Renal pelvis (tissue), 4 donors: ENCODE measurements around the gene MRGPRD. TPM values are rescaled to one million over a fixed set of nuclear protein-coding genes. Genes with fewer than 3 reads are reported as not detected.
"Not testable (repeated sequence)": the region's sequence is repeated elsewhere in the genome, so short reads cannot be mapped to it uniquely, and the experiment has no call there.

ENCODE experiments used
- DNase-seq: peaks from one replicate; pipeline ENCODE4 v3.0.0-alpha.2; 2013
- polyA plus RNA-seq, 3 donors: library from polyadenylated mRNA; unstranded; fragments of 120-200 nt; gene quantifications; one replicate each; pipeline ENCODE4 v1.2.1, GENCODE V29; 2013; ENCODE audit not compliant: insufficient read length in 3 of 3

Gene MRGPRD
- polyA plus RNA-seq, 3 donors = not detected

DNA sequence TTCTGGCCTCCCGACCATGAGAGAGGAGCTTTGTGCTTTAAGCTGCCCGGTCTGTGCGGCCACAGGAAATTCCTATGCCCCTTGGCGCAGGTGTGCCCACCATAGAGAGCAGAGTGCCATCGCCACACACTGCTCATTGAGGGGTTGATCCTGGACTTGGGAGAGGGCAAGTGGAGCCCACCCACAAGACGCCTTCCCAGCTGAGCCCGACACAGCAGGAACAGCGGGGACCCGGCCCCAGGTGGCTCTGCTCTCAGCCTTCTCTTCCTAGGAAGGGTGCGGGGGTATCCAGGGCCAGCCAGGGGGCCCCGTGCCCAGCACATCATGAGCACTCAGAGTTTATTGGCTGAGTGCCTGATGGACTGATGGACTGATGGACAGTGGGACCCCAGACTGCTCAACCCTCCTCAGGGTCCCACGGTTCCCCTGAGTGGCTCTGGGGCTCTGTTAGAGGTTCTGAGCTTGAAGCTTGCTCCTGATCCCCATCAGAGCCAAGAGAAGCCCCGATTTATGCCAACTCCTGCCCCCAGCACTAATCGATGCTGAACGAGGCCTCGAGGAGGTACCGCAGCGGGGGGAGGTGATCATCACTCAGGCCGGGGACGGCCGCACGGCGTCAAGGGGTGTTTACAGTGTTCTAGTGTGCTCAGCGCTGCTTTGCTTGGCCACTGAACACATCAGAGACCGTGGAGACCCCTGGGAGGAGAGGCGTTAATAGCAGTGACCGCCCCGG, 13.5 kb upstream of the MRGPRD start:
- no peak for DNase-seq

DNA sequence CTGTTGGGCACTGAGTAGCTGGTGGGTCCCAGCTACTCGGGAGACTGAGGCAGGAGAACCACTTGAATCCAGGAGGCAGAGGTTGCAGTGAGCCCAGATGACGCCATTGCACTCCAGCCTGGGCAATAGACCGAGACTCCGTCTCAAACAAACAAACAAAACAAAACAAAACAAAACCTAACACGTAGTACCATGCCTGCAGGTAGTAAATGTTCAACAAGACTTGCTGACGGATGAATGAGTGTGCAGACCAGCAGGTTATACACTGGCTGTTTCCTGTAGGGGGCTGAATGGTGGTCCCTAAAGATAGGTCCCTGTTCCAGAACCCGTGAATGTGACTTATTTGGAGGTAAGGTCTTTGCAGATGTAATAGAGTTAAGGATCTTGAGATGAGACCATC, 12.8 kb upstream of the MRGPRD start:
- no peak for DNase-seq

DNA sequence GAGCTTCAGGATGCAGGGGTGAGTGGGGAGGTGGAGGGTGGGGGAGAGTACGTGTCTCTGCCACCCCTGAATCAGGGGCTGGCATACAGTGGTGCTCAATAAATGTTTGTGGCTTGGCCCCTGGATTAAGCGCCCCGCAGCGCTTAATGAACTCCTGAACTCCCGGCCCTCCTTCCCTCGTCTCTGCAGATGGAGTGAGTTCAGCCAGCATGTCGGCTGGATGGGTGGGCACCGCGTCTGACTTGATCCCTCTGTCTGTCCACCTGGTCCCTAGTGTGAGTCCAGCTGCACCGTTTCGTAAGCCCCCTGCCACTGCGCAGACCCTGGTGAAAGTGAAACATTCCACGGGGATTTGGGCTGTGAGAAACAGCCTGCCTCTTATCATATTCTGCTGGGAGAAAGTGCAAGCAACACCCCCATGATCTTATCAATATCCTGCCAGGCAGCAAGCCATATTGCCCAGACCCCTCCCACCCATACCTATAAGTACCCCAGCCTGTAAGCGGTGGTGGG, 12.0 kb upstream of the MRGPRD start:
- no peak for DNase-seq

DNA sequence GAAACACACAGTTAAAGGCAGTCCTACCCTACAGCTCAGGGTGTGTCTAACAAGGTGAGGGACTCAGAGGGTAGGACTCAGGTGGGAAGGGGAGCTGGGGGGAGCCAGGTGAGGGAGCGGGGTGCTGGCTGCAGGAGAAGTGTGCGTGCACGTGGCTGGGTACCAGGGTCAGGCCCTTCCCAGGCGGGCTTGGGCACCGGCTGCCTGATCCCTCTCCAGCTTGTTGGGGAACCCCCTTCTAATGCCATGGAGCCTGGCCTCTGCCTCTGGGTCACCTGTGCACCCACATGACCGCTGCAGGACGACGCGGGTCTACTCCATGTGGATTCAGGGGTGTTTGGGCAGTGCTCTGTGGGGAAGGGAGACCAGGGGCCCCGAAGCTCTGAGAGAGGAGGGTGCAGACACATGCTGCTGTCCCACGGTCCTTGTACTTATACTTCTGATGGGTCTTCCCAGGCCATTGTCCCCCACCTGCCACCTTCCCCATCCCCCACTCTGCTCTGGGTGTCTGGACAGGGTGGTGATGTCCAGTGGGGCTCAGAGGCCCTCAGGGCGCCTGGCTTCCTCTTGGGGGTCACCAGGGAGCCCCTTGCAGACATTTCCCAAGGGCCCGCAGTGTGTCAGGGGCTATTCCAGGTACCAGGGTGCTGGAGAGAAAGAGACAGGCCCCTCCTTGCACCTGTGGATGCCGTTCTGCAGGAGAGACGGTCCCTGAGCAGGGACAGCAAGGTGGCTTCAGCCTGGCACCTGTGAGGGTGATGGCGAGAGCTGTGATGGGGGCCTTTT, 10.4 kb upstream of the MRGPRD start:
- DNase-seq = no peak

DNA sequence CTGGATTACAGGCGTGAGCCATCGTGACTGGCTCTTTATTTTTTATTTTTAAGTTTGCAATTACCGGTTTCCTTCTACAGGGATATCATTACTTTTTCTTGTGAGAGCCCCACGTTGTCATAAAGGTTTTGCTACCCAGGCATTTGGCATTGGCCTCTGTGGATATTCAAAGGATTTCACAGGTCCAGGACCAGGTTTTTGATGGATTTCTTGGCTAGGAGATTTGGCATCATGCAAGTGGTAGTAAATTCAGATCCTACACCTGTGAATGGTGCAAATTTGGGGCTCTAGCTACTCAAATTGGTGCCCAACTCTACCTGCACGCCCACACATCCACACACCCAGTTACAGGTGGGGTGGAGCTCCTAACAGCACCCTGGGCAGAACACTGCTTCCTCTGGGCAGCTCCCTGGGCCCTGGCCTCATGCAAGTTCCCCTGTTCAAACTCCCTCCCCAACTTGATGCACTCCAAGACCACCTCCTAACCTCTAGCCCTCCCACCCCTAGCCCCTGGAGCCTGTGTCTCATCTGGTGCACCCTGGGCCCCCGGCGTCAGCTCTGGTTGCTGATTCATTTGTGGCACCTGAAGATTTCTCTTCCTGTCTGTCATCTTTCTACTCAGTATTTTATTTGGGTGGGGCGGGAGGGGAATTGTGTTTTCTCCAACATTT, 9.3 kb upstream of the MRGPRD start:
- no peak for DNase-seq

DNA sequence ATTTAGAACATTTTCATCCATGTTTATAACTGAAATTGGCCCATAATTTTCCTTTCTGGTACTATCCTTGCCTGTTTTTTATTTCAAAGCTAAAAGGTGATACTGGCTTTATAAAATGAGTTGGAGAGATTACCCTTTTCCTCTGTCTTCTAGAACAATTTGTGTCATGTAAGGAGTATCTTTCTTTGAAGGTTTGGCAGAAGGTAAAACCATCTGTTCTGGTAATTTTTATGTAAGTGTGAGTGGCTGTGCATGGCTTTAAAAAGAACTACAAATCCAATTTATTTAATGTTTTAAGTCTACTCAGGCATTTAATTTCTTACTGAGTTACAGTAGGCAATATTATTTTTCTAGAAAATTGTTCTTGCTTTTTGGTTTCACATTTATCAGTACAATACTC, 7.7 kb upstream of the MRGPRD start:
- DNase-seq = no peak

DNA sequence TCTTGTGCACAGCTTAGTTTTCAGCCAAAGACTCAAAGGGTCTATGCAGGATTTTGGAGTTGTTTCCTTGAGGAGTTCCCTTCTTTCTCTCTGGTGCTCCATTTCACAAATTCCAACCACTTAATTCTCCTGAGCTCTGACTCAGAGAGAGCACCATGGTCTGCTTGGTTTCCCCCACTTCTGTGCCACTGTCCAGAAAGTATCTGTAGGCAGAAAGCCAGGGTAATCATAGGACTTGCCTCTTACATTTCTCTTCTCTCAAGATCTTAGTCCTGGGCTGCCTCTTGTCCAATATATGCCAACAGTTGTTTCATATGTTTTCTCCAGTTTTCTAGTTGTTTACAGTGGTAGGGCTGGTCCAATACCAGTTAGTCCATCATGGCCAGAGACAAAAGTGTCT, 6.4 kb upstream of the MRGPRD start:
- DNase-seq = no peak

DNA sequence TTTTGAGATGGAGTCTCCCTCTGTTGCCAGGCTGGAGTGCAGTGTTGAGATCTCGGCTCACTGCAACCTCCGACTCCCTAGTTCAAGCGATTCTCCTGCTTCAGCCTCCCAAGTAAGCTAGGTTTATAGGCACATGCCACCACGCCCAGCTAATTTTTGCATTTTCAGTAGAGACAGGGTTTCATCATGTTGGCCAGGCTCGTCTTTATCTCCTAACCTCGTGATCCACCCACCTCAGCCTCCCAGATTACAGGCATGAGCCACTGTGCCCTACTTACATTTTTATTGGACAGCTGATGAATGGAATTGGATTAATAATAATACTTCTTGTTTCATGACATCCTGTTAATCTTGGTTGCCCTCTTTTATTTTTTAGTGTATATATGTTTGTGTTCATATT, 3.0 kb upstream of the MRGPRD start:
- no peak for DNase-seq

DNA sequence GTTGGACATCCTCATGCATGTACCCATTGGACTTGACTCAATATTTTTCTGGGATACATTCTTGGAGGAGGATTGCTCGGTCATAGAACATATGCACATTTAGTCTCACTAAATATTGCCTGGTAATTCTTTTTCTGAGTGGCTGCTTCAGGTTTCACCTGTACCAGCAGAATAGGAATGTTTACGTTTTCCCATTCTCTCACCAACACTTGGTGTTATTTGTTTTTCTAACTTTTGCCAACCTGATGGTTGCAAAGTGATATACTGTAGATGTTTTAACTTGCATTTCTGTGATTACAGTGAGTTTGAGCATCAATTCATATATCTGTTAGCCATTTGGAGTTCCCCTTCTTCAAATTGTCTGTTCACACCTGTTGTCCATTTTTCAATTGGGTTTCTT, 1.3 kb upstream of the MRGPRD start:
- DNase-seq = no peak

DNA sequence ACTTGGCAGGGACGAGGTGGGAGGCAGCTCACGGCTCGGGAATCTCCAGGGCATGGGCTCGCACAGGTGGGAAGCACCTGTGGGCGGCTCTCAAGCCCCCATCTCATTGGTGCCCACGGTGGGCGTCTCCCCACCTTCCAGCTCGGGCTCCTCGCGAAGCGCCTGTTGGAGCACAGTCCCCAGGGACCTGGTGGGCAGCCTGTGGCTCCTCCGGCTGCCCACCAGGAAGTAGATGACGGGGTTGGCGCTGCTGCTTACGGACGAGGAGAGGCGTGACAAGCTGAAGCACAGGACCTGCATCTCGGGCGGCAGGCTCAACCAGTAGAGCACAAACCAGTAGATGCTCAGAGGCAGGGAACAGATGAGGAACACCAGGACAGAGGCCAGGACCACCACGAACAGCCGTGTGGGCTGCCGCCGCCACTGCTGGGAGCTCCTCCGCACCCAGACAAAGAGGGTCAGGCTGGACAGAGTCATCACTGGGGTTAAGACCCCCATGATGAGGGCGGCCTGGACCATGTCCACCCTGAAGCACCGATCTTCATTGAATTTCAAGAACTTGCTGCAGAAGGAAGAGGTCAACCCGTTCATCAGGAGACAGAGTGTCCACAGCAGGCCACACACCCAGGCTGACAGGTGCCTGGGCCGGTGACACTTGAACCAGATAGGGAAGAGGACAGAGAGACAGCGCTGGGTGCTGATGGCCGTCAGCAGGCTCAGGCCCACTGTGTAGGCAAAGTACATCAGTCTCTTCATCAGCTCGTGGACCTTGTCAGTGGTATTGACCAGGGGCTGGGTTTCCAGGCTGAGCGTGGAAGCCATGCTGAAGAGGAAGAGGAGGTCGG, 633 bp downstream of the MRGPRD start:
- no peak for DNase-seq

DNA sequence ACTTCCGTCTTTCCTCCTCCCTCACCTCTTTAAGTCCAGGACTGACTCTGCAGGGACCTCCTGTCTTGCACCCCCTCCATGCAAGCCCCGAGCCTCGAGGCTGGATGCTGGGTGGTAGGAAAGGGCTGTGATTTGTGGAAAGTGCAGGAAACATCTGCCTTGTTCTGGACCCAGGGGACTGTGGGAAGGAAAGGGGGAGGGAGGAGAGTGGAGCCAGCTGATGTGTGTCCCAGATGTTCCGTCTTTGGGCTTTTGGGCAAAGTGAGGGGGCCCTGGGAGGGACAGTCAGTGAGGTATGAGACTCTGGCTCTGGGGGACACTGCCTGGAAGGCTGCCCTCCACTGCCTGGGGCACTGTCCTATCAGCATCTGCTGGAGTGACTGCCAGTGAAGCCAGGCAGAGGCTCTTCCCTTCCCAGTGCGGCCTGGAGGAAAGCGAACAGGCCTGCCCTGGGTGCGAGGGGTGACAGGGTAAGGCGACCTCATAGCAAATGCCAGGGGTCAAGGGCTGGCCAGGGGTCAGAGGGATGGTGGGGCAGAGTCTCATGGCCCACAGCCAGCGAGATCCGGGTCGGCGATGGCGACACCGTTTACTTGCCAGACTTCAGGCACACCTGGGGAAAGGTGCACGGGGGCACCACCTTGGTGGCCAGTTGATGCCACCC, 1.7 kb downstream of the MRGPRD start:
- no peak for DNase-seq

DNA sequence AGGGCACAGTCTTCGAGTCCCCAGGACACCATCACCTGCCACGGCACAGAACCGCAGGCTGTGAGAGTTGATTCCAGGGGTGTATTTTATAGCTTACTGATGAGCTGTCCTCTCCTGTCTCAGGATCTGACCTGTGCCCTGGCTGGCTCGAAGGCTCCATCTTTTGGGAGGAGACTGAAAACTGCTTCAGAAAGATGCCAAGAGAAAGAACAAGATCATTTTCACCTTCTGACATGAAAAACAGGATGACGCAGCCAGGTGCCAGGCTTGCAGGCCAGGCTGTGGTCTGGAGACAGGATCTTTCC, 2.2 kb downstream of the MRGPRD start:
- no peak for DNase-seq

DNA sequence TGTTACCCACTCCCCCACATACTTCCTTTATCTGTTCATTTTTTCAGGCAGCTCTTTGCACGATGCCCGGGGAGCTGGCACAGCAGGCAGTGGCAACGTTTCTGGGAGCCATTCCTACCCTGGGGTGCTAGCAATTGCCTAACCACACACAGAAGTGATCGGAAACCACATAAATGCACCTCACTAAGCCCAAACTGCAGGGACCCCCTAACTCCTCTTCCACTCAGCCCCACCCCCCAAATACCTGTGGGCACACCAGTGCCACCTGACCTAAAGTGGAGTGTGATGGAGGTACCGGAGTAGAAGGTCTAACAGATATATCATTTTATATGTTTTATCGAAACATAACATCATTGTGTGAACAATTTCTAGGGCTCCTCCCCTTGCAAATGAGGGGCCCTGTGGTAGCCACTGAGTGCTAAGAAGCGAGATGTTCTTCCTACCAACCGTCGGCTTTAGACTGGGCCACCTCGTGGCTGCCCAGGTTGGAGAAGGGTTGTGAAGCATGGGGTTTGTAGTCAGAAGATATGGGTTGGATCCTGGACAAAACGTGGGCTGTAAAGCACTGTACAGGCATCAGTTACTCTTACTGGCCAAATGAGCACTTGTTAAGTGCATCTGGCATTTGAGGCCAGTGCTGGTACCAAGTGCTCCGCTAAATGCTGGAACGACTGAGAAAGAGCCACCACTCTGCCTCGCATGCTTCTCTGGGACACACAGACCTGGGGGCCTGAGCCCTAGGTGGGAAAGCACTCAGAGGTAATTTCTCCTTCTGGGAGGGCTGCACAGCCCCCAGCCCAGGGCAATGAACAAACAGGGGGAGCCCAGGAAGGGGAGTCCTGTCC, 2.8 kb downstream of the MRGPRD start:
- DNase-seq = no peak

DNA sequence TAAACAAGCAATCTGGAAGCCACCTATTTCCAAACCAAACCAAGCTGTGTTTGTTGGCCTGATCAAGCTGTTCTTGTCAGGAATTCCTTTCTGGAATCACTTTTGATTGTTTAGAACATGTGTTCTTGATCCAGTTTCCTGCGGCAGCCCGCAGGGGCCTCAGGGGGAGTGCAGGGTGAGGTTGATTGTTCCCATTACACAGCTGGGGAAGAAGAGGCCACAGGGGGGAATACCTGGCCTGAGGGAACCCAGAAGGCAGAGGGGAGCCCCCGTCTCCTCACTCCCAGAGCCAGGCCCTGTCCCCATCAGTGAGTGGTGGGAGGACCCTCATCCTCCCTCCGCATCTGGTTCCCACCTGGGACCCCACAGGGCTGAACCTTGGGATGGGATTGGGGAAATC, 4.2 kb downstream of the MRGPRD start:
- DNase-seq = no peak

DNA sequence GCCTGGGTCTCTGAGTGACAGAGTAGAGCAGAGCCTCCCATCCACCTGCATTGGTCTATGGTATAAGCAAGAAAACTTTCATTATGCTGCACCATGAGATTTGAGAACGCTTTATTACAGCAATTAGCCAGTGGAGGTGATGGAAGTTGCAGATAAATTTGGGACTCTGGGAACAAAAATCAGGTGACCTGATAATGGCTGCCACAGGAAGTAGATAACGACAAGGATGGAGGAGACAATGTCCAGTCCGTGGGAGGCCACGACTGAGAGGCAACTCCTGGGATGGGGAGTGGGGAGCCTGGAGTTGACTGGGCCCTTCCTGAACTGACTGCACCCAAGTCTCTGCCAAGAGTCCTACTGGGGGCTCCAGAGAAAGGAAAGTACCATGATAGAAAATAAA, 4.7 kb downstream of the MRGPRD start:
- no peak for DNase-seq

DNA sequence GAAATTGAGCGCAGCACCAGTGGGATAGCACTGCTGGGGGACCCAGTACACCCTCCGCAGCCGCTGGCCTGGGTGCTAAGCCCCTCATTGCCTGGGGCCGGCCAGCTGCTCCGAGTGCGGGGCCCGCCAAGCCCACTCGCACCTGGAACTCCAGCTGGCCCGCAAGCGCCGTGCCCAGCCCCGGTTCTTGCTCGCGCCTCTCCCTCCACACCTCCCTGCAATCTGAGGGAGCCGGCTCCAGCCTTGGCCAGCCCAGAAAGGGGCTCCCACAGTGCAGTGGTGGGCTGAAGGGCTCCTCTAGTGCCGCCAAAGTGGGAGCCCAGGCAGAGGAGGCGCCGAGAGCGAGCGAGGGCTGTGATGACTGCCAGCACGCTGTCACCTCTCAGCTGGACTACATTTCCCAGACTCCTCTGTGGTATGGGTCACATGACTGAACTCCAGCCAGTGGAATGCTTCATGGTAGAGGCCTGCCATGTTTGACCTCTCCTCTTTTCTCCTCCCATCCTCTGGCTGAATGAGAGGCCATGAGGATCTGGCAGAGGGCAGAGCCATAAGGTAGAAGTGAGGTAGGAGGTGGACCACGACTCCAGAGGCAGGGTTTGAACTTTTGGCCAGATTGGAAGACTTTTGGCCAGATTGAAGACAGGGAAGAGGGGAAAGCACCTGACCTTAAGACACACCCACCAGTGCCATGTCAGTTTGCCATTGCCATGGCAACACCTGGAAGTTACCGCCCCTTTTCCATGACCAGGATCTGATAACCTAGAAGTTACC, 6.2 kb downstream of the MRGPRD start:
- no peak for DNase-seq

DNA sequence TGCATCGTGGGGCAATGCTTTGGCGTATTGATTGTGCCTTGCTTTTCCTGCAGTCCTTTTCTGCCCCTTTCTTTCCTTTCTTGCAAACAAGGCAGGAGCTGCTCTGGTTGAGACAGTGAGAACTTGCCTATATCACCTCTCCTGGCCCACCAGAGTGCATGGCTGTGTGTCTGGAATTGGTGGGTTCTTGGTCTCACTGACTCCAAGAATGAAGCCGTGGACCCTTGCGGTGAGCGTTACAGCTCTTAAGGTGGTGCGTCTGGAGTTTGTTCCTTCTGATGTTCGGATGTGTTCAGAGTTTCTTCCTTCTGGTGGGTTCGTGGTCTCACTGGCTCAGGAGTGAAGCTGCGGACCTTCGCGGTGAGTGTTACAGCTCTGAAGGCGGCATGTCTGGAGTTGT, 7.1 kb downstream of the MRGPRD start:
- DNase-seq = not testable (repeated sequence)

DNA sequence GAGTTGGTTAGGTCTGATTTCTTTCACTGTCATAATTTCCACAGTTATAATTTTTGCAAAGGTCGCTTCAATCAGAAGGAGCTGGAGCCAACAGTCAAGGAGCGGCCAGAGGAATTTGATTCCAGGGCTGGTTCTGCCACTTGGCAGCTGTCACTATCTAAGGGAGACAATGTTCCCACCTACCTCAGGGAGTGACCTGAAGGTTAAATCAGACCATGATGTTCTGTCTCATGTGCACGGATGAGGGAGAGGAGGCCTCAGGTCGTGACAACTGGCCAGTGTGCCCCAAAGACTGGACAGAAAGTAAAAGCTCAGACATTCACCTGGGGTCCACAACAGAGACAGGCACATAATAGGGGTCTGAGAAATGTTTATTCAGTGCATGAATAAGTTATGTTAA, 7.6 kb downstream of the MRGPRD start:
- DNase-seq = no peak

DNA sequence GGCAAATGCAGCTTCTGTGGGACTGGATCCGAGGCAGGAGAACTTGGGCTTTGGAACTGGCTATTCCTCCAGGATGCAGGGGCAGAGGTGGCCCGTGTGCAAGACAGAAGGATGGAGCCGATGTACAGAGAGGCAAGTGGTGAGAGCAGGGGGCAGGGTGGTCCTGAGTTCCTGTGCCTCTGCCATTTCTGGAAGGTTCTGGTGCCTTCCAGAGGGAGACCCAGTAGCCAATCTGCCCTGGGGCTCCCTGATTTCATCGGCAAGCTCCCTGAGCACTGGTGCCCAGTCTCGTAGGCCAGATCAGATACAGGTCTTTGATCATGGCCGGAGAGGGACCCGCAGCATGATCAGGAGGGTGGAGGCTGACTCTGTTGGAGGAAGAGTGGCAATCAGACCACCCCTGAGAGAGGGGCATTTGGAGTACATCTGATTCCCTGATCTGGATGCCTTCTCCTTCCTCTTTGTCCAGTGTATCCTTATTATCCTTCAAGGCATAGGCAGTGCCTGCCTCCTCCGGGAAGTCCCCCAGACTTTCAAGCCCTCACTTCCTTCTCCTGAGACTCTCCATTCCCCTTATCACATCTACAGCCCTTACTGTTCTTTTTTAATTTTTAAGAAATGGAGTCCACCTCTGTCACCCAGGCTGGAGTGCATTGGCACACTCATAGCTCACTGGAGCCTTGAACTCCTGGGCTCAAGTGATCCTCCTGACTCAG, 9.7 kb downstream of the MRGPRD start:
- no peak for DNase-seq
